Suppressor macrophage (primary cell): Measurements from ENCODE around the gene EIF5B.

Experiments
- DNase-seq, 4 experiments: peaks; one replicate each; pipeline ENCODE4 v3.0.0-alpha.2; 2020 to 2022

The EIF5B gene

GRCh38 chr2:99406137-99406536, 68.9 kb downstream of the EIF5B start:
- DNase-seq = no peak

- no peak for DNase-seq
Observed at GRCh38 chr2:99410276-99410675, 73.1 kb downstream of the EIF5B start.

- DNase-seq = peak in 3 of 4 experiments; percentile 13 to 36 (median 29)
Observed at GRCh38 chr2:99414566-99414965, 77.4 kb downstream of the EIF5B start.

- no peak for DNase-seq
Observed at GRCh38 chr2:99417396-99417795, 80.2 kb downstream of the EIF5B start.

GRCh38 chr2:99420031-99420430, 82.8 kb downstream of the EIF5B start:
- DNase-seq = no peak

GRCh38 chr2:99420751-99421299, 83.6 kb downstream of the EIF5B start:
- DNase-seq = no peak

GRCh38 chr2:99421469-99421868, 84.3 kb downstream of the EIF5B start:
- no peak for DNase-seq

GRCh38 chr2:99422599-99422998, 85.4 kb downstream of the EIF5B start:
- DNase-seq = peak; percentile 29 to 55 (median 43)

GRCh38 chr2:99424371-99424770, 87.2 kb downstream of the EIF5B start:
- no peak for DNase-seq

GRCh38 chr2:99425022-99425421, 87.8 kb downstream of the EIF5B start:
- no peak for DNase-seq

- no peak for DNase-seq
Observed at GRCh38 chr2:99430614-99431291, 93.6 kb downstream of the EIF5B start.

GRCh38 chr2:99431587-99432275, 94.5 kb downstream of the EIF5B start:
- no peak for DNase-seq

- DNase-seq = no peak
Observed at GRCh38 chr2:99433340-99433739, 96.2 kb downstream of the EIF5B start.

GRCh38 chr2:99436874-99437273, 99.7 kb downstream of the EIF5B start:
- DNase-seq = no peak

GRCh38 chr2:99439971-99440505, 102.8 kb downstream of the EIF5B start:
- DNase-seq = no peak

GRCh38 chr2:99442837-99443236, 105.6 kb downstream of the EIF5B start:
- DNase-seq = peak; percentile 4 to 50 (median 32)

GRCh38 chr2:99444222-99444621, 107.0 kb downstream of the EIF5B start:
- no peak for DNase-seq

- DNase-seq = no peak
Observed at GRCh38 chr2:99445065-99445464, 107.9 kb downstream of the EIF5B start.

- no peak for DNase-seq
Observed at GRCh38 chr2:99448556-99448955, 111.4 kb downstream of the EIF5B start.

- DNase-seq = no peak
Observed at GRCh38 chr2:99450199-99450598, 113.0 kb downstream of the EIF5B start.
